WTC11 (cell line): Measurements from ENCODE around the gene P2RY6. TPM values are rescaled to one million over a fixed set of nuclear protein-coding genes. Genes with fewer than 3 reads are reported as not detected.

Experiments used
- ATF1 ChIP-seq: sonication (generic); formaldehyde crosslinking; IDR thresholded peaks from 2 replicates; pipeline ENCODE4 v1.8.1; 2023; ENCODE audit warnings: mild to moderate bottlenecking, moderate library complexity, missing genetic modification reagents
- CBFB ChIP-seq: sonication (generic); formaldehyde crosslinking; IDR thresholded peaks from 2 replicates; pipeline ENCODE4 v1.8.1; 2022; ENCODE audit warnings: mild to moderate bottlenecking, low read depth, missing genetic modification reagents
- ERG ChIP-seq: fragments of 250-450 bp; sonication (Bioruptor Pico); IDR thresholded peaks from 2 replicates; pipeline ENCODE4 v1.8.0; 2021; ENCODE audit warnings: mild to moderate bottlenecking
- FOXJ3 ChIP-seq: sonication (generic); formaldehyde crosslinking; IDR thresholded peaks from 2 replicates; pipeline ENCODE4 v1.9.0; 2021; ENCODE audit warnings: missing genetic modification reagents, mild to moderate bottlenecking, borderline replicate concordance
- FOXK1 ChIP-seq: sonication (generic); formaldehyde crosslinking; IDR thresholded peaks from 2 replicates; pipeline ENCODE4 v1.8.0; 2022; ENCODE audit warnings: mild to moderate bottlenecking, moderate library complexity, missing genetic modification reagents
- HMGXB4 ChIP-seq: sonication (generic); formaldehyde crosslinking; IDR thresholded peaks from 2 replicates; pipeline ENCODE4 v1.8.1; 2023; ENCODE audit warnings: mild to moderate bottlenecking, moderate library complexity, missing genetic modification reagents
- IRF2 ChIP-seq: sonication (generic); formaldehyde crosslinking; IDR thresholded peaks from 2 replicates; pipeline ENCODE4 v1.8.0; 2022; ENCODE audit warnings: low read depth, missing genetic modification reagents, borderline replicate concordance
- SMAD4 ChIP-seq: sonication (generic); formaldehyde crosslinking; IDR thresholded peaks from 2 replicates; pipeline ENCODE4 v1.8.0; 2022; ENCODE audit warnings: mild to moderate bottlenecking, missing genetic modification reagents
- TEAD1 ChIP-seq: sonication (generic); formaldehyde crosslinking; IDR thresholded peaks from 2 replicates; pipeline ENCODE4 v1.8.0; 2022; ENCODE audit warnings: mild to moderate bottlenecking, missing genetic modification reagents
- USF2 ChIP-seq: sonication (generic); formaldehyde crosslinking; IDR thresholded peaks from 2 replicates; pipeline ENCODE4 v1.8.1; 2023; ENCODE audit warnings: mild to moderate bottlenecking, missing genetic modification reagents, moderate library complexity
- ZNF121 ChIP-seq: sonication (generic); formaldehyde crosslinking; IDR thresholded peaks from 2 replicates; pipeline ENCODE4 v1.8.0; 2023; ENCODE audit warnings: missing genetic modification reagents
- ZNF416 ChIP-seq: fragments of 250-450 bp; sonication (Bioruptor Pico); IDR thresholded peaks from 2 replicates; pipeline ENCODE4 v1.9.0; 2021; ENCODE audit warnings: mild to moderate bottlenecking, inconsistent platforms
- ZNF512 ChIP-seq: sonication (generic); formaldehyde crosslinking; IDR thresholded peaks from 2 replicates; pipeline ENCODE4 v1.8.1; 2022; ENCODE audit warnings: missing genetic modification reagents, borderline replicate concordance
- total RNA-seq: library from RNA; stranded (reverse); gene quantifications from 3 replicates; pipeline ENCODE4 v1.2.3, GENCODE V29; 2021
- TF ChIP-seq, protein P1 (sequence below): fragments of 200-600 bp; IDR thresholded peaks from 2 replicates; pipeline ENCODE4 v1.8.0; 2022; ENCODE audit warnings: antibody characterized with exemption
- TF ChIP-seq, protein P2 (sequence below): sonication (generic); formaldehyde crosslinking; IDR thresholded peaks from 2 replicates; pipeline ENCODE4 v1.8.0; 2023; ENCODE audit warnings: mild to moderate bottlenecking, missing genetic modification reagents
- TF ChIP-seq, protein P3 (sequence below): sonication (generic); formaldehyde crosslinking; IDR thresholded peaks from 2 replicates; pipeline ENCODE4 v1.8.0; 2022; ENCODE audit warnings: mild to moderate bottlenecking, missing genetic modification reagents
- TF ChIP-seq, protein P4 (sequence below): sonication (generic); formaldehyde crosslinking; conservative IDR thresholded peaks from 2 replicates; pipeline ENCODE4 v1.8.1; 2023; ENCODE audit warnings: mild to moderate bottlenecking, low read depth, missing genetic modification reagents, moderate library complexity
- TF ChIP-seq, protein P5 (sequence below): sonication (generic); formaldehyde crosslinking; IDR thresholded peaks from 2 replicates; pipeline ENCODE4 v1.8.1; 2023; ENCODE audit warnings: mild to moderate bottlenecking, missing genetic modification reagents

The P2RY6 gene
- total RNA-seq, 1 experiment from 2014 or later, result not detected

DNA sequence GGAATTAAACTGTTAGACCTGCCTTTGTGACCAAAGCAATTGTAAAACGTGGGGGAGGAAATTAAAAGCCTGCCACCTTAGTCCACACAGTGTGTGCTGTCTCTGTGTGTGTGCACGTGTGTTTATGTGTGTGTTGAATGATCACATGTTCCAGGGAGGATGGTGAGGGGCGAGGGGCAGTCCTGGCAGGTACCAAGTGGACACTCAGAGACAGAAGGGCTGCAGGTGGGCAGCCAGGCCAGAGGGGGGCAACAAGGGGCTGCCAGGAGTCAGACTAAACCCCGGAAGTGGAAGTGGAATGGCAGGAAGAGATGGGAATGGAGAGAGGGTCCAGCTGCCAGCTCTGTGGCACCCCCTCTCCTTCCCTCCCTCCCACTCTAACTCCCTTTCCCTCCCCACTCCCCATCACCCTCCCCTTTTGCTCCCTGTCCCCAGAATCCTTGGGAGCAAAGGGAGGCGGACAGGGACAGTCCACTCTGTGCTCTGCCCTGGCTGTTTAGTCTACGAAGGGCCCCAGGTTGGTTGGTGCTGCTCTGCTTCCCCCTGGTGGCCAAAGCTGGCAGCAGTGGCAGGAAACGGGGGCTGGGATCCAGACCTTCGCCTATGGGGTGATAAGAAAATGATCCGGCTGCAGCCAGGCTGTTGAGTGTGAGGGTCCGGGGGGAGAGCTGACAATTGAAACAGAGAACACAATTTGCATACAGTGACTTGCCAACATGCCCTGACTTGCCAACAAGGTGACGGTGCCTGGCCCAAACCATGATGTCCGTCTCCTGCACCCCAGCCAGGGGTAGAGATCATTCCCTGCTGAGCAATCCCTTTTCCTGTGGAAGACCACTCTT is 29.7 kb upstream of the P2RY6 start (continued):
- no peak for TF ChIP-seq ERG (CRISPR knock-in tag)
- TF ChIP-seq IRF2 (CRISPR knock-in tag), result no peak
- 0 out of 2 replicates have a peak, but pooled peaks have one; percentile 28 for TF ChIP-seq ZNF121
- TF ChIP-seq USF2 (CRISPR knock-in tag), result 0 out of 2 replicates have a peak, but pooled peaks have one; percentile 31
- TF ChIP-seq CBFB, result no peak
- 0 out of 2 replicates have a peak, but pooled peaks have one; percentile 26 for TF ChIP-seq HMGXB4 (CRISPR knock-in tag)
- TF ChIP-seq, protein P1, sequence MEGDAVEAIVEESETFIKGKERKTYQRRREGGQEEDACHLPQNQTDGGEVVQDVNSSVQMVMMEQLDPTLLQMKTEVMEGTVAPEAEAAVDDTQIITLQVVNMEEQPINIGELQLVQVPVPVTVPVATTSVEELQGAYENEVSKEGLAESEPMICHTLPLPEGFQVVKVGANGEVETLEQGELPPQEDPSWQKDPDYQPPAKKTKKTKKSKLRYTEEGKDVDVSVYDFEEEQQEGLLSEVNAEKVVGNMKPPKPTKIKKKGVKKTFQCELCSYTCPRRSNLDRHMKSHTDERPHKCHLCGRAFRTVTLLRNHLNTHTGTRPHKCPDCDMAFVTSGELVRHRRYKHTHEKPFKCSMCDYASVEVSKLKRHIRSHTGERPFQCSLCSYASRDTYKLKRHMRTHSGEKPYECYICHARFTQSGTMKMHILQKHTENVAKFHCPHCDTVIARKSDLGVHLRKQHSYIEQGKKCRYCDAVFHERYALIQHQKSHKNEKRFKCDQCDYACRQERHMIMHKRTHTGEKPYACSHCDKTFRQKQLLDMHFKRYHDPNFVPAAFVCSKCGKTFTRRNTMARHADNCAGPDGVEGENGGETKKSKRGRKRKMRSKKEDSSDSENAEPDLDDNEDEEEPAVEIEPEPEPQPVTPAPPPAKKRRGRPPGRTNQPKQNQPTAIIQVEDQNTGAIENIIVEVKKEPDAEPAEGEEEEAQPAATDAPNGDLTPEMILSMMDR, result peak; percentile 67
- TF ChIP-seq ZNF512 (CRISPR knock-in tag), result no peak
- TF ChIP-seq TEAD1 (CRISPR knock-in tag), result no peak
- no peak for TF ChIP-seq ZNF416 (CRISPR knock-in tag)
- TF ChIP-seq SMAD4, result no peak
- TF ChIP-seq, protein P2, sequence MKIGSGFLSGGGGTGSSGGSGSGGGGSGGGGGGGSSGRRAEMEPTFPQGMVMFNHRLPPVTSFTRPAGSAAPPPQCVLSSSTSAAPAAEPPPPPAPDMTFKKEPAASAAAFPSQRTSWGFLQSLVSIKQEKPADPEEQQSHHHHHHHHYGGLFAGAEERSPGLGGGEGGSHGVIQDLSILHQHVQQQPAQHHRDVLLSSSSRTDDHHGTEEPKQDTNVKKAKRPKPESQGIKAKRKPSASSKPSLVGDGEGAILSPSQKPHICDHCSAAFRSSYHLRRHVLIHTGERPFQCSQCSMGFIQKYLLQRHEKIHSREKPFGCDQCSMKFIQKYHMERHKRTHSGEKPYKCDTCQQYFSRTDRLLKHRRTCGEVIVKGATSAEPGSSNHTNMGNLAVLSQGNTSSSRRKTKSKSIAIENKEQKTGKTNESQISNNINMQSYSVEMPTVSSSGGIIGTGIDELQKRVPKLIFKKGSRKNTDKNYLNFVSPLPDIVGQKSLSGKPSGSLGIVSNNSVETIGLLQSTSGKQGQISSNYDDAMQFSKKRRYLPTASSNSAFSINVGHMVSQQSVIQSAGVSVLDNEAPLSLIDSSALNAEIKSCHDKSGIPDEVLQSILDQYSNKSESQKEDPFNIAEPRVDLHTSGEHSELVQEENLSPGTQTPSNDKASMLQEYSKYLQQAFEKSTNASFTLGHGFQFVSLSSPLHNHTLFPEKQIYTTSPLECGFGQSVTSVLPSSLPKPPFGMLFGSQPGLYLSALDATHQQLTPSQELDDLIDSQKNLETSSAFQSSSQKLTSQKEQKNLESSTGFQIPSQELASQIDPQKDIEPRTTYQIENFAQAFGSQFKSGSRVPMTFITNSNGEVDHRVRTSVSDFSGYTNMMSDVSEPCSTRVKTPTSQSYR (CRISPR knock-in tag), result no peak
- TF ChIP-seq FOXJ3 (CRISPR knock-in tag), result no peak
- TF ChIP-seq, protein P3, sequence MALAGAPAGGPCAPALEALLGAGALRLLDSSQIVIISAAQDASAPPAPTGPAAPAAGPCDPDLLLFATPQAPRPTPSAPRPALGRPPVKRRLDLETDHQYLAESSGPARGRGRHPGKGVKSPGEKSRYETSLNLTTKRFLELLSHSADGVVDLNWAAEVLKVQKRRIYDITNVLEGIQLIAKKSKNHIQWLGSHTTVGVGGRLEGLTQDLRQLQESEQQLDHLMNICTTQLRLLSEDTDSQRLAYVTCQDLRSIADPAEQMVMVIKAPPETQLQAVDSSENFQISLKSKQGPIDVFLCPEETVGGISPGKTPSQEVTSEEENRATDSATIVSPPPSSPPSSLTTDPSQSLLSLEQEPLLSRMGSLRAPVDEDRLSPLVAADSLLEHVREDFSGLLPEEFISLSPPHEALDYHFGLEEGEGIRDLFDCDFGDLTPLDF, result no peak
- TF ChIP-seq, protein P4, sequence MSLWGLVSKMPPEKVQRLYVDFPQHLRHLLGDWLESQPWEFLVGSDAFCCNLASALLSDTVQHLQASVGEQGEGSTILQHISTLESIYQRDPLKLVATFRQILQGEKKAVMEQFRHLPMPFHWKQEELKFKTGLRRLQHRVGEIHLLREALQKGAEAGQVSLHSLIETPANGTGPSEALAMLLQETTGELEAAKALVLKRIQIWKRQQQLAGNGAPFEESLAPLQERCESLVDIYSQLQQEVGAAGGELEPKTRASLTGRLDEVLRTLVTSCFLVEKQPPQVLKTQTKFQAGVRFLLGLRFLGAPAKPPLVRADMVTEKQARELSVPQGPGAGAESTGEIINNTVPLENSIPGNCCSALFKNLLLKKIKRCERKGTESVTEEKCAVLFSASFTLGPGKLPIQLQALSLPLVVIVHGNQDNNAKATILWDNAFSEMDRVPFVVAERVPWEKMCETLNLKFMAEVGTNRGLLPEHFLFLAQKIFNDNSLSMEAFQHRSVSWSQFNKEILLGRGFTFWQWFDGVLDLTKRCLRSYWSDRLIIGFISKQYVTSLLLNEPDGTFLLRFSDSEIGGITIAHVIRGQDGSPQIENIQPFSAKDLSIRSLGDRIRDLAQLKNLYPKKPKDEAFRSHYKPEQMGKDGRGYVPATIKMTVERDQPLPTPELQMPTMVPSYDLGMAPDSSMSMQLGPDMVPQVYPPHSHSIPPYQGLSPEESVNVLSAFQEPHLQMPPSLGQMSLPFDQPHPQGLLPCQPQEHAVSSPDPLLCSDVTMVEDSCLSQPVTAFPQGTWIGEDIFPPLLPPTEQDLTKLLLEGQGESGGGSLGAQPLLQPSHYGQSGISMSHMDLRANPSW (CRISPR knock-in tag), result no peak
- TF ChIP-seq FOXK1, result 0 out of 2 replicates have a peak, but pooled peaks have one; percentile 23
- TF ChIP-seq, protein P5, sequence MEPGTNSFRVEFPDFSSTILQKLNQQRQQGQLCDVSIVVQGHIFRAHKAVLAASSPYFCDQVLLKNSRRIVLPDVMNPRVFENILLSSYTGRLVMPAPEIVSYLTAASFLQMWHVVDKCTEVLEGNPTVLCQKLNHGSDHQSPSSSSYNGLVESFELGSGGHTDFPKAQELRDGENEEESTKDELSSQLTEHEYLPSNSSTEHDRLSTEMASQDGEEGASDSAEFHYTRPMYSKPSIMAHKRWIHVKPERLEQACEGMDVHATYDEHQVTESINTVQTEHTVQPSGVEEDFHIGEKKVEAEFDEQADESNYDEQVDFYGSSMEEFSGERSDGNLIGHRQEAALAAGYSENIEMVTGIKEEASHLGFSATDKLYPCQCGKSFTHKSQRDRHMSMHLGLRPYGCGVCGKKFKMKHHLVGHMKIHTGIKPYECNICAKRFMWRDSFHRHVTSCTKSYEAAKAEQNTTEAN (CRISPR knock-in tag), result no peak
- no peak for TF ChIP-seq ATF1
